Cardiac muscle cell (in vitro differentiated cells and primary cell): ENCODE results near the gene PPM1H. TPM values are rescaled to one million over a fixed set of nuclear protein-coding genes. Genes with fewer than 3 reads are reported as not detected.

ENCODE experiments used
- DNase-seq, 2 donors: peaks; one replicate each; pipeline versions ENCODE4 v3.0.0 to v3.0.0-alpha.2; 2010 to 2017; ENCODE audit warnings: low read depth in 1 of 2, low spot score in 1 of 2
- H3K27ac ChIP-seq: fragments of 200-600 bp; sonication (generic); 2 replicates; pipeline ENCODE4 v1.5.1; 2016
- H3K27me3 ChIP-seq: fragments of 200-600 bp; sonication (generic); 2 replicates; pipeline ENCODE4 v1.6.0; 2016; ENCODE audit warnings: control low read depth
- H3K36me3 ChIP-seq: fragments of 200-600 bp; sonication (generic); 2 replicates; pipeline ENCODE4 v1.5.1; 2016; ENCODE audit warnings: control low read depth
- H3K4me1 ChIP-seq: fragments of 200-600 bp; sonication (generic); 2 replicates; pipeline ENCODE4 v1.8.1; 2017; ENCODE audit warnings: low read depth, mild to moderate bottlenecking, mixed run types
- H3K4me3 ChIP-seq: fragments of 200-600 bp; sonication (generic); 2 replicates; pipeline ENCODE4 v1.5.1; 2016; ENCODE audit warnings: mild to moderate bottlenecking
- H3K9me3 ChIP-seq: fragments of 200-600 bp; sonication (generic); 2 replicates; pipeline ENCODE4 v1.5.1; 2017; ENCODE audit warnings: low read depth, mild to moderate bottlenecking, control low read depth
- CTCF ChIP-seq: IDR thresholded peaks from 2 replicates; pipeline ENCODE4 v1.5.1; 2012; ENCODE audit warnings: low read depth, mild to moderate bottlenecking, low read length
- polyA plus RNA-seq: library from polyadenylated mRNA; unstranded; fragments of >200 nt; fragmentation: Nextera tagmentation; extraction: Ambion mirVana; gene quantifications from 2 replicates; pipeline ENCODE4 v1.2.1, GENCODE V29; 2016
- total RNA-seq: library from RNA; depleted of rRNA; stranded (reverse); fragments of >200 nt; gene quantifications from 2 replicates; pipeline ENCODE4 v1.2.3, GENCODE V29; 2016

Gene PPM1H
- total and polyA plus RNA-seq, 2 experiments from 2014 or later: 2.9 to 3.3 TPM

- no peaks in the 10 kb centered on the region for H3K27me3 ChIP-seq
- no peak overlapping the region for H3K4me3 ChIP-seq
- H3K4me1 ChIP-seq: no peaks in the 10 kb centered on the region
- no peak for TF ChIP-seq CTCF
- H3K9me3 ChIP-seq: no peaks in the 10 kb centered on the region
- no peak for DNase-seq
- H3K36me3 ChIP-seq: no peaks in the 10 kb centered on the region
- no peak overlapping the region for H3K27ac ChIP-seq
Measured at GRCh38 chr12:62800707-62801400, 134.1 kb downstream of the PPM1H start.

- H3K4me3 ChIP-seq: no peak overlapping the region
- no peaks in the 10 kb centered on the region for H3K27me3 ChIP-seq
- no peak overlapping the region for H3K27ac ChIP-seq
- no peak for TF ChIP-seq CTCF
- H3K9me3 ChIP-seq: no peaks in the 10 kb centered on the region
- H3K36me3 ChIP-seq: no peaks in the 10 kb centered on the region
- no peak for DNase-seq
- no peaks in the 10 kb centered on the region for H3K4me1 ChIP-seq
Measured at GRCh38 chr12:62799766-62800406, 135.1 kb downstream of the PPM1H start.

GRCh38 chr12:62799126-62799736 lies 135.7 kb downstream of the PPM1H start:
- H3K4me3 ChIP-seq: no peak overlapping the region
- no peaks in the 10 kb centered on the region for H3K4me1 ChIP-seq
- H3K27ac ChIP-seq: no peak overlapping the region
- peak; percentile 95 for TF ChIP-seq CTCF
- H3K27me3 ChIP-seq: no peaks in the 10 kb centered on the region
- H3K9me3 ChIP-seq: no peaks in the 10 kb centered on the region
- no peaks in the 10 kb centered on the region for H3K36me3 ChIP-seq
- peak; percentile 83 to 87 for DNase-seq

GRCh38 chr12:62794218-62794583 lies 140.7 kb downstream of the PPM1H start:
- H3K4me1 ChIP-seq: peaks cover 9% of the 10 kb centered on the region
- H3K36me3 ChIP-seq: no peaks in the 10 kb centered on the region
- H3K27ac ChIP-seq: no peak overlapping the region
- H3K4me3 ChIP-seq: no peak overlapping the region
- H3K9me3 ChIP-seq: no peaks in the 10 kb centered on the region
- DNase-seq: no peak
- no peak for TF ChIP-seq CTCF
- no peaks in the 10 kb centered on the region for H3K27me3 ChIP-seq

GRCh38 chr12:62793256-62794217 lies 141.4 kb downstream of the PPM1H start:
- peak; percentile 94 for TF ChIP-seq CTCF
- H3K36me3 ChIP-seq: no peaks in the 10 kb centered on the region
- H3K27ac ChIP-seq: no peak overlapping the region
- no peaks in the 10 kb centered on the region for H3K9me3 ChIP-seq
- DNase-seq: peak; percentile 77 to 94
- peaks cover 9% of the 10 kb centered on the region for H3K4me1 ChIP-seq
- no peaks in the 10 kb centered on the region for H3K27me3 ChIP-seq
- no peak overlapping the region for H3K4me3 ChIP-seq
